Esophagus muscularis mucosa (tissue), 4 donors: ENCODE data around the gene TOGARAM1. TPM values are rescaled to one million over a fixed set of nuclear protein-coding genes. Genes with fewer than 3 reads are reported as not detected.
A peak's percentile ranks its signal among the peaks of the same experiment; 100 is the strongest.

ENCODE experiments used
- DNase-seq: peaks from one replicate; pipeline ENCODE4 v3.0.0-alpha.2; 2017; ENCODE audit errors: extremely low spot score
- H3K27ac ChIP-seq, 4 donors: fragments of 200-600 bp; sonication (generic); replicated peaks in 1 of 4; 1 replicate in 3 of 4; 2 replicates in 1 of 4; pipeline ENCODE4 v1.5.1; 2016 to 2019; ENCODE audit warnings: mild to moderate bottlenecking in 1 of 4
- H3K27me3 ChIP-seq, 4 donors: fragments of 200-600 bp; sonication (generic); one replicate each; pipeline versions ENCODE4 v1.5.1 to v1.6.0; 2016 to 2019
- H3K36me3 ChIP-seq, 4 donors: fragments of 200-600 bp; sonication (generic); one replicate each; pipeline ENCODE4 v1.5.1; 2016 to 2019
- H3K4me1 ChIP-seq, 4 donors: fragments of 200-600 bp; sonication (generic); one replicate each; pipeline ENCODE4 v1.5.1; 2016 to 2019
- H3K4me3 ChIP-seq, 4 donors: fragments of 200-600 bp; sonication (generic); 1 replicate in 2 of 4; 2 replicates in 2 of 4; pipeline ENCODE4 v1.5.1; 2016 to 2019; ENCODE audit warnings: mild to moderate bottlenecking in 4 of 4, moderate library complexity in 1 of 4
- H3K9me3 ChIP-seq, 4 donors: fragments of 200-600 bp; sonication (generic); 1 replicate in 3 of 4; 2 replicates in 1 of 4; pipeline ENCODE4 v1.5.1; 2016 to 2019
- EP300 ChIP-seq: sonication (generic); formaldehyde crosslinking; IDR thresholded peaks from one replicate; pipeline ENCODE4 v1.6.1; 2017; ENCODE audit warnings: antibody characterized with exemption
- POLR2A ChIP-seq: fragments of 450-650 bp; IDR thresholded peaks from one replicate; pipeline ENCODE4 v1.6.1; 2017; ENCODE audit warnings: antibody characterized with exemption, moderate library complexity, mild to moderate bottlenecking, low read depth
- POLR2AphosphoS5 ChIP-seq, 2 donors: sonication (generic); formaldehyde crosslinking; IDR thresholded peaks; one replicate each; pipeline ENCODE4 v1.6.1; 2017; ENCODE audit warnings: antibody characterized with exemption in 2 of 2
- WGBS: methylation state at CpG from one replicate; pipeline ENCODE4 v1.1.5; 2018; 5-methylcytosine and 5-hydroxymethylcytosine counted together
- intact Hi-C: fragments of 100-400 bp; cut with DNase I; formaldehyde crosslinking; loops from one replicate; pipeline ENCODE4 v1.15.1; 2023
- total RNA-seq, 4 donors: library from RNA; depleted of rRNA; stranded (reverse); fragments of >200 nt; gene quantifications; one replicate each; pipeline versions ENCODE4 v1.1.0 to v1.2.1, GENCODE V29; 2016
- TF ChIP-seq, protein P1 (sequence below), 3 experiments: fragments of 200-600 bp in 2 of 3; fragments of 450-650 bp in 1 of 3; sonication (generic) in 2 of 3; IDR thresholded peaks; one replicate each; pipeline ENCODE4 v1.5.1; 2017 to 2019; ENCODE audit warnings: antibody characterized with exemption in 3 of 3, mild to moderate bottlenecking in 2 of 3, moderate library complexity in 1 of 3

TOGARAM1 gene
- total RNA-seq, 4 donors from 2014 or later, result 11.8 to 17.9 (median 14.9) TPM

DNA sequence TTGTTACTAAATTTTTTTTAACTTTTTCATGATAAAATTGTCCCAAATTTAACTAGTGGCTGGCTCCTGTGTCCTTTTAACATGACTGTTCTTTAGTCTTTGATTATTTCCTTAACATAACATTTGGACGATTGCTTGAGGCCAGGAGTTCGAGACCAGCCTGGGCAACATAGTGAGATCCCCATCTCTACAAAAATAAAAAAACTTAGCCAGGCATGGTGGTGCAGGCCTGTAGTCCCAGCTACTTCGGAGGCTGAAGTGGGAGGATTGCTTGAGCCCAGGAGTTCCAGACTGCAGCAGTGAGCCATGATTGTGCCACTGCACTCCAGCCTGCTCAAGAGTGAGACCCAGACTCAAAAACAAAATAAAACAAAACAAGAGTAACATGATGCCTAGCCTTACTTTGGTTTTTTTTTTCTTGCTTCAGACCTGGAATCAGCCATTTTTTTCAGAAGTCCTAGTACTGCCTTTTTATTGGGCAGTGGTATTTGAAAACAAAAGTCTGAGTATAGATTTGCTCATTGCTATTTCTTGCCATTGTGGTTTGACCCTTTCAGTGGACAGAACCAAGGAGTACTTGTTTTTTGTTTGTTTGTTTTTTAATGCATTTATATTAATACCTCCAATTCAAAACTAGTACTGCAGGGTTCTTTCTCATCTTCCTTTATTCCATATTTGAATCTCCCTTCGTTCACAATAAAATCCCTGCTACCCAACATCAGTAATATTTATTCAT lies 4.8 kb downstream of the TOGARAM1 start:
- no peaks in the 10 kb centered on the region for H3K27me3 ChIP-seq
- H3K4me1 ChIP-seq, result peaks cover 26 to 70% (median 67%) of the 10 kb centered on the region in 4 donors
- no peak overlapping the region for H3K27ac ChIP-seq
- no peaks in the 10 kb centered on the region for H3K36me3 ChIP-seq
- 78% methylated on average over 4 of the region's 4 CpGs for WGBS
- TF ChIP-seq, protein P1, sequence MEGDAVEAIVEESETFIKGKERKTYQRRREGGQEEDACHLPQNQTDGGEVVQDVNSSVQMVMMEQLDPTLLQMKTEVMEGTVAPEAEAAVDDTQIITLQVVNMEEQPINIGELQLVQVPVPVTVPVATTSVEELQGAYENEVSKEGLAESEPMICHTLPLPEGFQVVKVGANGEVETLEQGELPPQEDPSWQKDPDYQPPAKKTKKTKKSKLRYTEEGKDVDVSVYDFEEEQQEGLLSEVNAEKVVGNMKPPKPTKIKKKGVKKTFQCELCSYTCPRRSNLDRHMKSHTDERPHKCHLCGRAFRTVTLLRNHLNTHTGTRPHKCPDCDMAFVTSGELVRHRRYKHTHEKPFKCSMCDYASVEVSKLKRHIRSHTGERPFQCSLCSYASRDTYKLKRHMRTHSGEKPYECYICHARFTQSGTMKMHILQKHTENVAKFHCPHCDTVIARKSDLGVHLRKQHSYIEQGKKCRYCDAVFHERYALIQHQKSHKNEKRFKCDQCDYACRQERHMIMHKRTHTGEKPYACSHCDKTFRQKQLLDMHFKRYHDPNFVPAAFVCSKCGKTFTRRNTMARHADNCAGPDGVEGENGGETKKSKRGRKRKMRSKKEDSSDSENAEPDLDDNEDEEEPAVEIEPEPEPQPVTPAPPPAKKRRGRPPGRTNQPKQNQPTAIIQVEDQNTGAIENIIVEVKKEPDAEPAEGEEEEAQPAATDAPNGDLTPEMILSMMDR (IDR thresholded peaks at IDR 0.05), result no peak
- TF ChIP-seq POLR2AphosphoS5 (IDR thresholded peaks at IDR 0.05), result no peak
- no peak for TF ChIP-seq POLR2A
- no peak for TF ChIP-seq EP300
- H3K9me3 ChIP-seq, result peaks cover 0 to 5% (median 0%) of the 10 kb centered on the region in 4 donors
- DNase-seq, result no peak
- peak overlapping the region; percentile 45 to 95 (median 86) for H3K4me3 ChIP-seq
- intact Hi-C loops, result loop anchor here (10.0 kb wide), 1 partner anchor 278 kb away; no protein-coding TSS in a partner anchor

DNA sequence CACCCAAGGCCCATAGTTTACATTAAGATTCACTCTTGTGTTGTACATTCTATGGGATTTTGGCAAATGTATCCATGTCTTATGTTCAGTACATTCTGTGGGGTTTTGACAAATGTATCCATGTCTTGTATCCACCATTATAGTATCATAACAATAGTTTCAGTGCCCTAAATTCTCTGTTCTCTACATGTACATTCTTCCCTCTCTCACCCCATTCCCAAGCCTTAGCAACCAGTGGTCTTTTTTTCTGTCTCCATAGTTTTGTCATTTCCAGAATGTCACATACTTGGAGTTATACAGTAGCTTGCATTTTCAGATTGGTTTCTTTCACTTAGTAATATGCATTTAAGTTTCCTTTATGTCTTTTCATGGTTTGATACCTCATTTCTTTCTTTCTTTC lies 6.7 kb downstream of the TOGARAM1 start:
- peak overlapping the region in 1 of 4 donors; percentile 95 for H3K4me3 ChIP-seq
- intact Hi-C loops, result loop anchor here (10.0 kb wide), 1 partner anchor 276 kb away; no protein-coding TSS in a partner anchor
- no peaks in the 10 kb centered on the region for H3K36me3 ChIP-seq
- no peak for TF ChIP-seq POLR2A
- no peak for TF ChIP-seq EP300
- no peak for TF ChIP-seq POLR2AphosphoS5 (IDR thresholded peaks at IDR 0.05)
- TF ChIP-seq, protein P1 (IDR thresholded peaks at IDR 0.05), result no peak
- peaks cover 0 to 5% (median 0%) of the 10 kb centered on the region in 4 donors for H3K9me3 ChIP-seq
- DNase-seq, result no peak
- peaks cover 26 to 62% (median 57%) of the 10 kb centered on the region in 4 donors for H3K4me1 ChIP-seq
- no peaks in the 10 kb centered on the region for H3K27me3 ChIP-seq
- H3K27ac ChIP-seq, result no peak overlapping the region

DNA sequence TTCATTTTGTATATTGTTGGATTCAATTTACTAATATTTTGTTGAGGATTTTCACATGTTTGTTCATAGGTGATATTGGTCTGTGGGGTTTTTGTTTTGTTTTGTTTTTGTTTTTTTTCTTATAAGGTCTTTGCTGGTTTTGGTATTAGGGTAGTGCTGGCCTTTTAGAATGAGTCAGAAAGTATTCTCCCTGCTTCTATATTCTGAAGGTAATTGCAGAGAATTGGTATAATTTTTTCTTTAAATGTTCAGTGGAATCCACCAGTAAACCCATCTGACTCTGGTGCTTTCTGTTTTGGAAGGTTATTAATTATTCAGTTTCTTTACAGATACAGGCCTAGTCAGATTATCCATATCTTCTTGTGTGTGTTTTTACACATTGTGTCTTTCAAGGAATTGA lies 8.9 kb downstream of the TOGARAM1 start:
- H3K9me3 ChIP-seq, result peaks cover 0 to 5% (median 0%) of the 10 kb centered on the region in 4 donors
- intact Hi-C loops, result no loop called here
- no peaks in the 10 kb centered on the region for H3K27me3 ChIP-seq
- no peak overlapping the region for H3K27ac ChIP-seq
- TF ChIP-seq EP300 (no peak), POLR2A (no peak), POLR2AphosphoS5 (IDR thresholded peaks at IDR 0.05) (no peak)
- TF ChIP-seq, protein P1 (IDR thresholded peaks at IDR 0.05), result no peak
- no peak for DNase-seq
- H3K4me1 ChIP-seq, result peaks cover 23 to 42% (median 36%) of the 10 kb centered on the region in 4 donors
- H3K4me3 ChIP-seq, result no peak overlapping the region
- no peaks in the 10 kb centered on the region for H3K36me3 ChIP-seq

DNA sequence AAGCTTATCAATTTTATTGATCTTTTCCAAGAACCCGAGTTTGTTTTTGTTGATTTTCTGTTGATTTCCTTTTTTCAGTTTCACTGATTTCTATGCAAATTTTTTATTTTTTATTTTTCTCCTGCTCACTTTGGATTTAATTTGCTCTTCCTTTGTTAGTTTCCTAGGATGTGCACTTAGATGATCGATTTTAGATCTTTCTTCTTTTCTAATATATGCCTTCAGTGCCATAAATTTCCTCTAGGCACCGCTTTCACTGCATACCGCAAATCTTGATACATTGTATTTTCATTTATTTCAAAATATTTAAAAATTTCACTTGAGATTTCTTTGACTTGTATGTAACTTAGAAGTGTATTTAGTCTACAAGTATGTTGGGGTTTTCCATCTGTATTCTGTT lies 9.5 kb downstream of the TOGARAM1 start:
- Histone ChIP-seq H3K27ac (no peak overlapping the region), H3K27me3 (no peaks in the 10 kb centered on the region), H3K9me3 (peaks cover 0 to 5% (median 0%) of the 10 kb centered on the region in 4 donors), H3K4me1 (peaks cover 18 to 37% (median 31%) of the 10 kb centered on the region in 4 donors), H3K36me3 (no peaks in the 10 kb centered on the region), H3K4me3 (no peak overlapping the region)
- TF ChIP-seq EP300 (no peak), POLR2A (no peak), POLR2AphosphoS5 (IDR thresholded peaks at IDR 0.05) (no peak)
- TF ChIP-seq, protein P1 (IDR thresholded peaks at IDR 0.05), result no peak
- WGBS, result 97% methylated on average over 4 of the region's 4 CpGs
- no peak for DNase-seq
- intact Hi-C loops, result no loop called here
